GM12892 (cell line): Measurements from ENCODE around the gene BTBD10.

Source experiments
- DNase-seq: peaks from one replicate; pipeline ENCODE4 v3.0.0; 2011; ENCODE audit not compliant: insufficient read length
- FAIRE-seq: peaks from 2 replicates; lab custom pipeline; 2011; peaks lifted over from hg19 to GRCh38; lab: Jason Lieb, UNC
- POLR2A ChIP-seq: IDR thresholded peaks from 2 replicates; pipeline ENCODE4 v1.6.1; 2011; ENCODE audit warnings: low read depth, low read length, control low read depth
- POLR2AphosphoS5 ChIP-seq: IDR thresholded peaks from 2 replicates; pipeline ENCODE4 v1.6.1; 2011; ENCODE audit warnings: low read depth, low read length, control low read depth
- TAF1 ChIP-seq: IDR thresholded peaks from 2 replicates; pipeline ENCODE4 v1.6.1; 2011; ENCODE audit warnings: low read depth, mild to moderate bottlenecking, control low read depth, low read length, borderline replicate concordance

The BTBD10 gene

GRCh38 chr11:13358596-13359270 is 104.3 kb downstream of the BTBD10 start:
- TF ChIP-seq TAF1 = no peak
- TF ChIP-seq POLR2A = no peak
- no peak for TF ChIP-seq POLR2AphosphoS5
- DNase-seq (no peak), FAIRE-seq (peak; percentile 44)

- no peak for TF ChIP-seq POLR2A
- TF ChIP-seq POLR2AphosphoS5 = no peak
- TF ChIP-seq TAF1 = no peak
- FAIRE-seq (no peak), DNase-seq (no peak)
These were observed 105.8 kb downstream of the BTBD10 start for GRCh38 chr11:13357232-13357631.

- FAIRE-seq = no peak
- no peak for DNase-seq
- TF ChIP-seq TAF1 (no peak), POLR2AphosphoS5 (no peak), POLR2A (no peak)
These were observed 107.8 kb downstream of the BTBD10 start for GRCh38 chr11:13355191-13355590.

DNA sequence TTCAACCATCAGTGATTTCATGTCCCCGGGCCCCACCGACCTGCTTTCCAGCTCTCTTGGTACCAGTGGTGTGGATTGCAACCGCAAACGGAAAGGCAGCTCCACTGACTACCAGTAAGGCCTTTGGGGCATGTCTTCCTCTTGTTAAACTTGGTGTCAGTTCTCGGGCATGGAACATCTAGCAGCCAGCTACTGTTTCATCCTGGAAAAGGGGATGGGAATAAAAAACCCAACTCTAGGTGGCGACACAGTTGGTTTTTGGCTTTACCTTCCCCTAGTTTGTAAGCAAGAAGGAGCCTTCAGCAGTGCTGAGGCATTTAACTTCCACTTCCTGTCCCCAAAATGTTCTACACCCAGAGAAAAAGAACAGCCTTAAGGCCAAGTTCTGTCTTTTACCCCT is 108.7 kb downstream of the BTBD10 start:
- FAIRE-seq (peak; percentile 83), DNase-seq (no peak)
- TF ChIP-seq TAF1 = no peak
- TF ChIP-seq POLR2A = no peak
- TF ChIP-seq POLR2AphosphoS5 = no peak

DNA sequence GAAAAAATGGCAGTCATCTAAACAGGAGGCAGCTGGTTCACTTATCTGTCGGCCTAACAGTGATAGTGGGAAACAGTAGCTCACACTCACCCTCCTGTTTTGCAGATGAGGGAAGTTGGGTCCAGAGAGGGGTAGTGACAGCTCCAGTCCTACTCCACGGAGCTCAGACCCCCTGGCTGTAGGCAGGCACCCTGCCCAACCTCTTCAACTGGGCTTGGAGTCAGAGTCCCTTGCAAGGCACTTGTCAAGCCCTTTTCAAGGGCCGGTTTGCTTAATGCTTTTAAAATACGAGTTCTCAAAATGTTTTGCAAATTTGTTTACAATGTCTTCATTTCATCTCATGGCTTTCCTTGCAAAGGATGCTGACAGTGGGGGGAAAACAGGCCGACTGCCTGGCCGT is 110.3 kb downstream of the BTBD10 start:
- TF ChIP-seq POLR2AphosphoS5 (no peak), POLR2A (no peak)
- FAIRE-seq = no peak
- no peak for DNase-seq

DNA sequence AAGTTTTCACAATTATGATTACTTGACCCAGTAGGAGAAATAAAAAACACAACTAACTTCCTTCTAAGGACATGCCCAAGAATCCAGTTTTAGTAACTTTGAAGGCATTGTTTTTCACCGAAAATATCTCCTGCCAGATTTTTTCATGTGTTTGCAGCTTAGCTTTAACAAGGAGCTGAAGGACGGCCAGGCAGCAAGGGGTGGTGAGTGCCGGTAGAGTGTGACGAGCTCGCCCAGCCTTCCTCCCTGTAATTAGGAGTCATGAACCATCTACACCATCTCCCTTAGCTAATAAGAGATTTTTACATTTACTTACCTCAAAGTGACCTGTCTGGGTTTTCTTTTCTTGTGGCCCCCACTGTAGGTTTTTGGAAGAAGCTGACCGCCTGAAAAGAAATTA is 113.4 kb downstream of the BTBD10 start:
- FAIRE-seq (no peak), DNase-seq (no peak)
- TF ChIP-seq POLR2AphosphoS5 (no peak), TAF1 (no peak), POLR2A (no peak)

DNA sequence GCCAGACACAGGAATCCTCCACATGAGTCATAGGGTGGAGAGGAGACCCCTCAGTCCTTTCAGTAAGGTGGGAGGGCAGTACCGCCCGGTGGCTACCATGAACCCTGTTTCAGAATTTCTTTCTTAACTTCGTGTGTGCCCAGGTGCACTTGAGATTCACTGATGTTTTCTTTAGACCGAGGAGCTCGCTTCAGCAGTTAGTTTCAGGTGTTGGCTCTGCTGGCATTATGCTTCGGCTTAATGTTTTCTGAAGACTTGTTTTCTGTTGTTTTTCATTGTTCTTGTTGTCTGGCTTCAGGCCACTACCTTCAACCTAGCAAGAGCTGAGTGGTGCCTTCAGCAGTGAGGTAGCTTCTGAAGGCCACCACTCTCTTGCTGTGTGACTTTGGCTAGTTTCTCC is 114.0 kb downstream of the BTBD10 start:
- no peak for TF ChIP-seq TAF1
- FAIRE-seq (peak; percentile 65), DNase-seq (no peak)

GRCh38 chr11:13348305-13348704 is 114.7 kb downstream of the BTBD10 start:
- no peak for TF ChIP-seq POLR2AphosphoS5
- no peak for TF ChIP-seq POLR2A
- no peak for TF ChIP-seq TAF1
- DNase-seq = no peak
- peak; percentile 88 for FAIRE-seq

- DNase-seq = no peak
- no peak for TF ChIP-seq TAF1
- TF ChIP-seq POLR2A = no peak
- TF ChIP-seq POLR2AphosphoS5 = no peak
- FAIRE-seq = peak; percentile 56
These were observed 115.1 kb downstream of the BTBD10 start for GRCh38 chr11:13347901-13348300.

DNA sequence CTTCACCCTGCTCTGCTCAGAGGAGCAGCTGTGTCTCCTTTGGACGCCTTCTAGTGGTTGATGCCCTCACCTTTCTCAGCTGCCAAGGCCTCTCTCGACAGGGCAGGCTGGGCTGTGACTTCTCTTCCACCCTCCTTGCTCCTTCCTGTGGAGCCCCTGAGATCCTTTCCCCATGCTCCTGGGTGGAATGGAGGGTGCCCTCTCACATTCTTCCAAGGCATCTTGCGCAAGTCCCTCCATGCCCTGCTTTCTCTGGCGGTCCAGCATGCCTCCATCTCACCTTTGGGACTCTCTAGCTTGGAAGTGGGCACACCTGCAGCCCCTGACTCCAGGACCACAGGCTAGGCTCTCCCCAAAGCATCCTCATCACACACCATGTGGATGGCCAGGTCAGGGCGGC is 116.6 kb downstream of the BTBD10 start:
- TF ChIP-seq POLR2A (no peak), TAF1 (no peak), POLR2AphosphoS5 (no peak)
- no peak for FAIRE-seq
- DNase-seq = no peak

DNA sequence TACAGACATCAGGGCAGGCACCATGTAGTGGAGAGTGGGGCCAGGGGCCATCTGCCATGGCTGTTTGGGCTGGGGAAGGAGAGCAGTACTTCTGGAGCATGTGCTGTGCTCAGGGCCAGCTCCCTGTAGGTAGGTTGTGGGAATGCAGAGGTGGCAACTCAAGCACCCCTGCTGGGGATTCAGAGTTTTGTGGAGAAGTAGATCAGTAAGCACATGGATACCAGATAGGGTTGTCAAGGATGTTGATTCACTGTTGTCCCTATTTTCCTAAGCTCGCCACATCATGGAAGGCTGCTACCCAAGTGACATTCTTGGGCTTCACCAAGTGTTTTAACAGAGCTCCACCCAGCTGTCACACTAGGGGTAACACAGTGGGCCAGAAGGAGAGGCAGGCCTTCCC is 118.2 kb downstream of the BTBD10 start:
- FAIRE-seq = no peak
- TF ChIP-seq POLR2AphosphoS5 (no peak), POLR2A (no peak), TAF1 (no peak)
- DNase-seq = no peak

DNA sequence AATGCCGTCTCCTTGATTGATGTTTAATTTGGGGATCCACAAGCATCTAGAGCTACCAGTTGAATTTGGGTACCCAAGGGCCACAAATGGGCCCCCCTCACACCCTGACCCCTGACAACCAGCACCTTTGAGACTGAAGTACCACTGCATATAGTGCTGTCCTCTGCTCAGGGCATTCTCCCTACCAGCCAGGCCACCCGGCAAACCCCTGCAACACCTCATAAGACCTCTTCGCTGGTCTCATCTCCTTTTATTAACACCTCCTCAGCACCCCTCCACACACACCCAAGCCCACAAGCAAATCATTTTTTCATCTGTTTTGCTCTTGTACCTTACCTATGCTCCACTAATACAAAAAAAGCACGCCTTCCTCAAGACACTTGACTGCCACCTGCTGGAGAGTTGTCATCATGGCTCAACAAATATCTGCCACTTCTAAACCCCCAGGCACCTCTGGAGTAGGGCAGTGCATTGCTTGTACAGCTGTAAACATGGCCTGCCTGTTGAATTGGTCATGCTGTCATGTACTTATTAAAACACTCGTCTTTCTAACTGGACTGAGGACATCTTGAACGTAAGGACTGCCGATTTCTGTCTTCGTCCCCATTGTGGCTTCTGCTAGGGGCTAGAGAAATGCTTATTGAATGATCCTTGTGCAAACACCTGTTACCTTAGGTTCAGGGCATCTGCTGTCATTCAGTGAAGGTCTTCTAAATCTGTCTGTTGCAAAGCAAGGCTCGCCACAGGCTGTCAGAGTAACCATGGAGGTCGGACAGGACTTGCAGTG is 118.9 kb downstream of the BTBD10 start:
- TF ChIP-seq POLR2A (no peak), TAF1 (no peak), POLR2AphosphoS5 (no peak)
- FAIRE-seq = peak; percentile 90
- no peak for DNase-seq

- no peak for DNase-seq
- TF ChIP-seq TAF1 (no peak), POLR2AphosphoS5 (no peak), POLR2A (no peak)
- peak; percentile 76 for FAIRE-seq
These were observed 120.0 kb downstream of the BTBD10 start for GRCh38 chr11:13343067-13343466.
